Hindlimb muscle (tissue), 1 donor: ENCODE data around the gene KCMF1. TPM values are rescaled to one million over a fixed set of nuclear protein-coding genes. Genes with fewer than 3 reads are reported as not detected.

Source experiments
- DNase-seq: peaks from one replicate; pipeline ENCODE4 v3.0.0-alpha.2; 2013
- polyA plus RNA-seq: library from polyadenylated mRNA; unstranded; fragments of 120-200 nt; gene quantifications from one replicate; pipeline ENCODE4 v1.2.1, GENCODE V29; 2013; ENCODE audit not compliant: insufficient read length

Gene KCMF1
- polyA plus RNA-seq, 1 donor, result 39.6 TPM

DNA sequence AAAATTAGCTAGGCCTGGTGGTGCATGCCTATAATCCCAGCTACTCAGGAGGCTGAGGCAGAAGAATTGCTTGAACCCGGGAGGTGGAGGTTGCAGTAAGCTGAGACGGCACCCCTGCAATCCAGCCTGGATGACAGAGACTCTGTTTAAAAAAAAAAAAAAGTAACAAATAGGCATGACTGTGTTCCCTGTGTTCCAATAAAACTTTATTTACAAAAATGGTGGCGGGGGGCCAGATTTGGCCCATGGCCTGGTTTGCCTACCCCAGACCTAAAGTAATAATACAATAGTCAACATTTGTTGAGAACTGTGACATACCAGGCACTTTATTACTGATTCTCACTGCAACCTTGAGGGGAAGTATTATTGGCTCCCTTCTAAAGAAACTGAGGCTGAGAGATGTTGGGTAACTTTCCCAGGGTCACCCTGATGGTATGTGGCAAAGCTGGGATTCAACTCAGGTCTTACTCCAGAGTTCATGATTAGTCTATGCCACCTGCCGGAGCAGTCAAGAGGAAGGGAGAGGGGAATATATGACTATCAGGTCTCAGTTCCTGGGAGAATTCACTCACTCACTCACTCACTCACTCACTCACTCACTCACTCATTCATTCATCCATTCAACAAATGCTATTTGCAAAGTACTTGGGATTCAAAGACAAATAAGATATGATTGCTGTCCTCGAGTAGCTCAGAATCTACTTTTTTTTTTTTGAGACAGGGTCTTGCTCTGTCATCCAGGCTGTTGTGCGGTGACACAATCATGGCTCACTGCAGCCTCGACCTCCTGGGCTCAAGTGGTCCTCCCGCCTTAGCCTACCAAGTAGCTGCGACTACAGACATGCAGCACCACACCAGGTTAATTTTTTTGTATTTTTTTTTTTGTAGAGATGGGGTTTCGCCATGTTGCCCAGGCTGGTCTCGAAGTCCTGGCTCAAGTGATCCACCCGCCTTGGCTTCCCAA, 14.3 kb upstream of the KCMF1 start:
- DNase-seq, result no peak

DNA sequence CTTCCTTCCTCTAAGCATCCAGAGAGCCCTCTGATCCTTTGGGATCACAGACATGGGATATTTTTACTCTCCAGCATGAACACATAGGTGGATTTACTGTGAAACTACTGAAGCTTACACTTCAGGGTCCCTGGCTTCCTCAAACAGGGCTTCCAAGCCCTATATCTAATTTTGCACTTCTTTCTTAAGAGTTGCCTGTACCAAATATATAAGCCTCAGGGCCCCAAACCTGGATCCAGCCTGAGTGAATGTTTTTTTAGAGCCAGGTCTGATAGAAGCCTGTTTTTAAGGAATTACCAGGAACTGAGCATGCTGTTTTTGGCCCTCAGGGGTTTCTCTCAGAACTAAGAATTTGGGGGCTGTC, 13.2 kb upstream of the KCMF1 start:
- no peak for DNase-seq

DNA sequence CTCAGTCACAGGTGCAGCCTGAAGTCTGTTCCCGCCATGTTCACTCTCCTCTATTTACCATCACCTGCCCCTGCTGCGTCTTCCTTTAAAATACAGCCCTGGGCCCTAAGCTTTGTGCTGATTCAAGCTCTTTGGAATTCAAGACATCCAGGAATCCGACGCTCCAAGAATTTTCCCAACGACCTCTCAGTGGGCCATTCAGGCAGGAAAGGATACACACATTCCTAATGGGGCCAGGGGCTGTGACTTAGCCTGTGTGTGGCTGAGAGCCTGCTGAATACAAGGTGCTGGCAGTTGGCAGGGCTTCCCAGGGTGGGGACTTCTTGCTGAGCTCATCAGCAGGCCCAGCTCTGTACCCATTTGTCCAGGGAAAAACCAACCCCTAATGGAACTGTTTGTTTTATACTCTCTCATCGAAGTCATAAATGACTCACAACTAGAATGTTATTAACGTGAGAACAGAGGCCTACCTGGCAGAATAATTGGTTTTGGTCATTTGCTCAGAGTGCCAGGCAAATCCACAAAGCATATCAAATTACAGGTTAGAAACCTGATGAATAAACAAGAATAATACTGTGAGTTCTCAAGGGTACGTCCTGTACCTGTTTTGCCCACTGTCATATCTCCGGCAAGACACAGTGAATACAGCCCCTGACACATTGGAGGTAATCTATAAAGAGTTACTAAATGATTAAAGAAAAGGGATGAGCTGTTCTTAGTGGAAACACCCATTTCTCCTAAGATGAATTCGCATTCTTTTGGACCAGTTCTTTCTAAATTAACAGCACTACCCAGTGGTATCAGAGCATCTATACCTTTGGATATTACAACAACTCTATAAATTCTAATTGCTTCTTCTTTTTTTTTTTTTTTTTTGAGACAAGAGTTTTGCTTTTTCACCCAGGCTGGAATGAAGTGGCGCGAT, 12.6 kb upstream of the KCMF1 start:
- peak; percentile 17 for DNase-seq

DNA sequence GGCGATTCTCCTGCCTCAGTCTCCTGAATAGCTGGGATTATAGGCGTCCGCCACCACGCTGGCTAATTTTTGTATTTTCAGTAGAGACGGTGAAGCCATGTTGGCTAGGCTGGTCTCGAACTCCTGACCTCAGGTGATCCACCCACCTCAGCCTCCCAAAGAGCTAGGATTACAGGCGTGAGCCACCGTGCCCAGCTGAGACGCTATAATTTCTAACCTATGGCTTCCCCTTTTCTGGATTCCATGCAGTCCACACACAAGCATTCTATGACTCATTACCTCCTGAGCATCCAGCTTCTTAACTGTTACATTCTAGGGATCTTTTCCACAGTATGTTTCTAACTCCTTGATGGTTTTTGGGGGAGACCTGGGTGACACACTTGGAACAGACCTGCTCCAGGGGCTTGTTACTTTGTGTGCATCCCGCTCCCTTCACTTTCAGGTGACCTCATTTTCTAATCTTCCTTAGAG, 11.8 kb upstream of the KCMF1 start:
- DNase-seq, result no peak

DNA sequence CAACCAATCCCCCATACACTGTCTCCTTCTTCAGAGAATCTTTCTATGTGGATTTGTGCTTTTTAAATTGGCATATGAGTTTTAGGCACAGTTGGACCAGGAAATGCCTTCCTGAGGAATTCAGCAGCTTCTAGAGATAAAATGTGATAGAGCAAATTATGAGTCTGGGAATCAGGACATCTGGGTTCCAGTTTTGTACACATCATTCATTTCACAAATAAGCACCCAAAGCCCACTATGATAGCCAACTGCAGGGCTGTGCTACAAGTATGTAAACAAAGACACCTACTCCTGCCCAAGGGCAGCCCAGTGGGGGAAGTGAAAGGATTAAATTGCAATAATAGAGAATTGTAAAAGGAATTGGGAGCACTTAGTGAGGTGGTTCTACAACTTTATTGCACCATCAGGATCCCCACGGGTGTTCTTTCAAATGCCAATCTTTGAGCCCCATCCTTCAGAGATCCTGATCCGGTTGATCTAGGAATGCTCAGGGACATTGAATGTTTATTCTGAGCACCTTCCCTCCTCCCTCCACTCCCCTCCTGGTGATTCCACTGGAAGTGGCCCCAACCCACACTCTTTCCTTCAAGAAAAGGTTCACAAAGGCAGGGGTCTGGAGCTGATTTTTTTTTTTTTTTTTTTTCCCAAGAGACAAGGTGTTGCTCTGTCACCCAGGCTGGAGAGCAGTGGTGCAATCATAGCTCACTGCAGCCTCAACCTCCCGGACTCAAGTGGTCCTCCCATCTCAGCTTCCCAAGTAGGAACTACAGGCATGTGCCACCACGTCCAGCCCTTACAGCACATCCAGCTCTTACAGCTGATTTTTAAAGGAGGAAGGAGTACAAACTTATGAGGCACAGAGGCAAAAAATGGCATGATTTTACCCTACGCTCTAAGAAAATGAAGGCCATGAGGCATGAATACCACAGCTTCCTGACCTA, 11.1 kb upstream of the KCMF1 start:
- no peak for DNase-seq

DNA sequence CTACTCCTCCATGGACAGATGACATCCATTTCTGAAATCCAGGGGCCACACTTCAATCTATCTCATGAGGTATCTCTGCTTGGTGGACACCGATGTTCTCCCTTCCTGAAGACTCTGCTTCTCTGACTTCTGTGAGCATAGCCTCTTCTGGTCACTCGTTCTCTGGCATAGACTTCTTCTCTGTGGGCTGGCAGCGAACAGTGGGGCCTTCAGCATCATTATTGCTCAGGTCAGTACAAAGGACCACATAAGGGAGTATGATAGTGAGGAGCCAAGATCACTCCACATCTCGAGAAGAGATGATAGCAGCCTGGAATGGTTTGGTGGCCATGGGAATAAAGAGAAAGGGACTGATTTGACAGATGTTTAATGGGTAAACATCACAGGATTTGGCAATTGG, 8.0 kb upstream of the KCMF1 start:
- DNase-seq, result no peak

DNA sequence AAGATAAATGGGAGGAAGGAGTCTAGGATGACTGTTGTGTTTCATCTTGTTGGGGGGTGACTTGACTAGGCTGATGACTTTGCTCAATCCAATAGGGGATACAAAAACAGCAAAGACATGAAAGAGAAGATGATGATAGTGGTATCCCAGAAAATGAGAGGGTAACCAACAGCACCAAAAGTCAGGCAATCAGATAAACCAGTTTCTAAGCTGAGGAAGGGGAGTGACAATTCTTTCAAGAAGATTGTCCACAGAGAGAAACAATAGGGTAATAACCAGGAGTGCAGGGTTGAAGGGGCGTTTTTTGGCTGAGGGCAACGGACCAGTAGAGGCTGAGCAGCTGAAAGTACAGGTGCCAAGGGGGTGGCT, 7.7 kb upstream of the KCMF1 start:
- no peak for DNase-seq

DNA sequence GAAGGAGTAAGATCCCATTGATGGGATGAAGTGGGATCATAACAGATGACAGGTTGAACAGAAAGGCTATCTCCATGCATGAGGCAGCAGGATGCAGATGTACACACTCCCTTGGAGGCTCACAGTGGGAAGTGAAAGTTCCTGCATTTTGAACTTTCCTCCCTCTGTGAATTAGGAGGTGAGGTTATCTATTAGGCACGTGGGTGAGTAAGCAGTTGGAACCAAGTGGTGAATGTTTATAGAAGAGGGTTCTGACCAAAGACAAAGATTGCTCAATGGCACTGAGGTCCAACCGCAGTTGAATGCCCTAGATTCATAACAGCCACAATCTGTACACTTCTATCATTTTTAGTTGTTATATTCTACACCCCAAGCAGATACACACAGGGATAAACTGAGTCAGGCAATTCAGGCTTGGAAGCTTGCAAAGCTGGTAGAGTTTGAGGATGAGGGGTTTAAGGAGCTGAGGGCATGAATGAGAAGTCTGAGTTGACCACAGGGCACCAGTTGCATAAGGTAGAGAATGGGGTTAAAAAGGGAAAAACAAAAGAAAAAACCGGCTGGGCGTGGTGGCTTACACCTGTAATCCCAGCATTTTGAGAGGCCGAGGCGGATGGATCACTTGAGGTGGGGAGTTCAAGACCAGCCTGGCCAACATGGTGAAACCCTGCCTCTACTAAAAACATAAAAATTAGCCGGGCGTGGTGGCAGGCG, 7.1 kb upstream of the KCMF1 start:
- no peak for DNase-seq

DNA sequence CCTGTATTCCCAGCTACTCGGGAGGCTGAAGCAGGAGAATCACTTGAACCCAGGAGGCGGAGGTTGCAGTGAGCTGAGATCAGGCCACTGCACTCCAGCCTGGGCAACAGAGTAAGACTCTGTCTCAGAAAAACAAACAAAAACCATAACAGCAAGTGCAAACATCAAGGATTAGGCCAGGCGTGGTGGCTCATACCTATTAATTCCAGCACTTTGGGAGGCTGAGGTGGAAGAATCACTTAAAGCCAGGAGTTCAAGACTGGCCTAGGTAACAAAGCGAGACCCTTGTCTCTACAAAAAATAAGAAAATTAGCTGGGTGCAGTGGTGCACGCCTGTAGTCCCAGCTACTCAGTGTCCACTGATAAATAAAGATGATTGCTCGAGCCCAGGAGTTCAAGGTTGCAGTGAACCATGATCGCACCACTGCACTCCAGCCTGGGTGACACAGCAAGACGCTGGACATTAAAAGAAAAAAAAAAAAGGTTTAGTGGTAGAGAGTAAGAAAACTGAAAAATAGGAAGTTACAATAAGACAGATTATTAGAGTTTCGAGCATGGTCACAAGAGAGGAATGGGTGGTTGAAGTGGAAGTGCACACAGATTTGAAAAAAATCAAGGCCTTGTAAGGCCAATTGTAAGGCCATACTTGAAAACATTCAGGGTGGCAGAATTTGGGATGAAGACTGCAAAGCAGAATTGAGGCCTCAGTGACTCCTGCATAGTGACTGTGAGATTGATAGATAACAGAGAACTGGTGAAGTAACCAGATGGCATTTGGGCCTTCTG, 6.4 kb upstream of the KCMF1 start:
- DNase-seq, result no peak

DNA sequence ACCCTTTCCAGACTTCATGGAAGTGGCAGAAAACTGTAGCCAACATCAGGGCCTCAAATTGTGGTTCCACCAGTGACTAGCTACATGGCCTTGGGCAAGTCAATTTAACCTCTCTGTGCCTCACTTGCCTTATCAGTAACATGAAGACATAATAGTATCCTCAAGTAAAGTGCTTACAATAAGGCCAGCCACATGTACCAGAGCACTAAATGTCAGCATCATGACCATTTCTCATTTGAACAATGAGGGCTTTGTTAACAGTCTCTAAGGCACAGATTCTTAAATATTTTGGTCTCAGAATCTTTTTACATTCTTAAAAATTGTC, 5.8 kb upstream of the KCMF1 start:
- DNase-seq, result no peak

DNA sequence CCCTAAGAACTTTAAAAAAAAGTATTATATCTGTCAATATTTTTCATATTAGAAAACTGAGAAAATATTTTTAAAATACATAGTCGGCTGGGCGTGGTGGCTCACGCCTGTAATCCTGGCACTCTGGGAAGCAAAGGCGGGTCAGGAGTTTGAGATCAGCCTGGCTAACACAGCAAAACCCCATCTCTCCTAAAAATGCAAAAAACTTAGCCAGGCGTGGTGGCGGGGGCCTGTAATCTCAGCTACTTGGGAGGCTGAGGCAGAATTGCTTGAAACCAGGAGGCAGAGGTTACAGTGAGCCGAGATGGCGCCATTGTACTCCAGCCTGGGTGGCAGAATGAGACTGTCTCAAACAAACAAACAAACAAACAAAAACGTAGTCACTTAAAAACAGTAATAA, 5.1 kb upstream of the KCMF1 start:
- DNase-seq, result no peak

DNA sequence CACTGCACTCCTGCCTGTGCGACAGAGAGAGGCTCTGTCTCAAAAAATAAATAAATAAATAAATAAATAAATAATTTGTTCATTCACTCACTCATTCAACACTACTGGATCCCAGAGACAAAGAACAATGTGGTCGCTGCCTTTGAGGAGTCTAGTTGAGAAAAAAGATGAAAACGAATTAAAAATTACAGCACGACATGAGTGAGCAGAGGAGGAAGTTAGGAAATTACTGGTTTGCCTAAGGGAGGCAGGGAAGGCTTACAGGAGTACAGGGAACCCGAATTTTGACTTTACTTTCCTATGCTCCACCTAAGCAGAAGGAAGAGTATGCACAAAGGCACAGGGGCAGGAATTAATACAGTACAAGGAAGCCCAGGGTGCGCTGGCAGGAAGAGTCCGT, 4.2 kb upstream of the KCMF1 start:
- DNase-seq, result no peak

DNA sequence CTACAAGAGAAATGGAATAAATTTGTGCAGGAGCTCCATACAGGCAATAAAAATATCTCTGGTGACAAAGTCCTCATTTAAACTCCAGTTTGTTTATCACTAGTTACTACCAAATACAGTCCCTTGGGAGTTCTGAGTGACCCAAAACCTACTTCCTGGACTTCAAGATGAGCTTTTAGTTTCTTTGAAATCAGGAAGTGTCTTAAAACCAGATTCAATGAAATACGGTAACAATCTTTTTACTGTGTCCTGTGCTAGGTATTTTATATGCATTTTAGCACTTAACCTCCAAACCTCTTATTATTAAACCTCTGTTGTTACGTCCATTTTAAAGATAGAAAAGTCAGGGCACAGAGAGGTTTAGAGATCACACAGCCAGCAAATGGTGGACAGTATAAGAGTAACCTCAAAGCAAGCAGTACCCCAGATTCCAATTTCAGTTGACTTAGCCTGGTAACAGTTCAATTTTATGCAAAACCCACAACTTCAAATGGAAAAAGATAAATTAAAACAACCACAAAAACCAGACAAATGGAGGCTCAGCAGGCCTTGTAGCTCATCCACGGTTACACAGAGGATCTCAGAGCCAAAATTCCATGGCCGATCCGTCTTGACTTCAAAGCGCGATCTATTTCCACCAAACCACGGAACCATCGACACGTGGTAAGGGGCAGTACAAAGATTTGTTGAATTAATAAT, 1.3 kb upstream of the KCMF1 start:
- DNase-seq, result peak; percentile 43

DNA sequence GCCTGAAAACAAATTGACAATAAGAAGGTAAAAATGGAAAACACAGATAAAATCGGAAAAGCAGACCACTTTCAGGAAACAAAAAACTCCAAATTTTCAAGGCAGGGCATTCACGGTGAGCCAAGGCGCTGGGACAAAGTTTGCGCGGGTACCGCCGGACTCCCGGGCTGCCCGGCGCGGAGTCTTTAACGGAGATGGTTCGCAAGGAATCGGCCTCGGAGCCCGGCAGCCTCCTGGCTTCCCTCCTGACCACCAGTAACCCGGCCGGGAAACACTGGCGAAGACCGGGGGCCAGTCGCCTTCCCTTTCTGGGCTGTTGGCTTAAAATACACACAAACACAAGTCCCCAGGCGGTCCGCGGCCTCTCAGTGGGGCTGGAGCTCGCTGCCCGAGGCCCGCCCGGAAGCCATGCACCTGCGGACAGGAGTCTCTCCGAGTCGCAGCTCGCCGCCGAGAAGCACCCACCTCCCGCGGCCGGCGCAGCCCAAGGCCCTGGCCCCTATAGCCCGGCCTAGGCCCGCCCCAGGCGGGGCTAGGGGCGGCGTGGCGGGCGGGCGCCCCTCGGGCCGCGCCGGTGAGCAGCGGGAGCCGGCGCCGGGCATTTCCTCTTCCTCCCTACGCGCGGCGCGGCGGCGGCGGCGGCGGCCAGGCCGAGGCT, 622 bp upstream of the KCMF1 start:
- peak; percentile 62 for DNase-seq

DNA sequence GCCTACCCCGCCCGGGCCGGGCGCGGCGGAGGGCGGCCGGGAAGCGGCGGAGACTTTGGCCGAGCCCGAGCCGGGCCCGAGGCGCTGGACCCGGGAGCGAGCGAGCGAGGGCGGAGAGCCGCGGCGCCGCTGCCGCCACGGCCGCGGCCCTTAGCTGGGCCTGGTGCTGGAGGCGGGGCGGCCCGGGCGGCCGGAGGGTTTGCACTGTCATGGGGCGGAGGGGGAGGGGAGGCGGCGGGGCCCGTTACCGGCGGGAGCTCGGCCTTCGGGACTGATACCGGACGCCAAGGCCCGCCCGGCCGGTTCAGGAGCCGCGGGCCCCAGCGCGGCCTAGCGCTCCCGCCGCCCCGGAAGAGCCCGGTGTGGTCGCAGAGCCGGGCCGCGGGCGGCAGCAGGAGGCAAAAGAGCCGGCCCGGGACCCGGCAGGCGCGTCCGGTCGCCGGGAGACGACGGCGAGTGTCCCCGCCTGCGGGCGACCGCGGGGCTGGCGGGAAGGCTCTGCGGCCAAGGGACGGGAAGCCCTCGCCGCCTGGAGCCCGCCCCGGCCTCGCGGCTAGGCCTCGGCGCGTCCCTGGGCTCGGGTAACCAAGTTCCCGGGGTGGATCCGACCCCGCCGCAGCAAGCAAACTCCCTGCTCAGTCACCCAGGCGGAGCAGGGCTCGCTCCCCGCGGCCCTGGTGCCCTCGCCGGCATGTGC, 697 bp downstream of the KCMF1 start:
- peak; percentile 63 for DNase-seq

DNA sequence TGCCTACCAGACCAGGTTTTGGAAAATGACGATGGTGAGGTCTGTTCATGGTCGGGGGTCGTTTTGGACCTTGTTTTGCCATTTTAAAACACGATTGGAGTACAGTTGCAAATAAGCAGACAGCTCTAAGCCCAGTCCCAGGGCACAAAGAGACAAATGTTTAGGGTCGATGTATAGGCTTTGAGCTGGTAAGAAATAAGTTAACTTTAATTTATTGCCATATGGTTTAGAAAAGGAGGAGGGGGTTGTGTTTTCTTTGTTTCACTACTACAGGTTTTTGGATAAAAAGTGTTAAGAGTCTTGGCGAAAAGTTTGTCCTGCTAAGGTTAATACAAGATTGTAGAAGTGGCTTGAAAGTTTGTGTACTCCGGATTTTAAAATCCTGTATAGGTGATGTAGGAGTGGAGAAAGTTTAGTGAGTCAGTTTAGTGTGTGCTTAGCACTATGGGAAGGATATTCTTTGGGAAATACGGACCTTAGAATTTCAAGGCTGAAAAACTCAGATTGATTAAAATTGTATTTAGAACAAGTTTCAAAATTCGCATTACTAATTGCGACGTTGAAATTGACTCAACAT, 1.3 kb downstream of the KCMF1 start:
- DNase-seq, result peak; percentile 16

DNA sequence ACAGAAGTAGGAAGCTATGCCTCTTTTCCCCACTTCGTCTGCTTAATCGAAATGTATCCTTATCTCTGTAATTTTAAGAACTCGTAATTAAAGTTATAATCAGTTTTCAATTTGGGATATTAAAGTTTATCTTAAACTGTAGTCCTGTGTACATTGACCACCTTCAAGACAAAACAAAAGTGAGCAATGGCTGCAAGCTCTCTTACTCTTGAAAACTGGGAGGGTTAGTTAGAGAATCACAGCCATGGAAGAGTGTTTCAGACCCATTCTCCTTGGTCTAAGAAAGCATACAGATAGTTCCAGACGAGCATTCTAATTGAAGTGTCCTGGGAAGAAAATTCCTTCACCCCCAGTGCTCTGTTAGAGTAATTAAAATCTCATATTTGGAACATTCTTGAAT, 2.0 kb downstream of the KCMF1 start:
- DNase-seq, result no peak

DNA sequence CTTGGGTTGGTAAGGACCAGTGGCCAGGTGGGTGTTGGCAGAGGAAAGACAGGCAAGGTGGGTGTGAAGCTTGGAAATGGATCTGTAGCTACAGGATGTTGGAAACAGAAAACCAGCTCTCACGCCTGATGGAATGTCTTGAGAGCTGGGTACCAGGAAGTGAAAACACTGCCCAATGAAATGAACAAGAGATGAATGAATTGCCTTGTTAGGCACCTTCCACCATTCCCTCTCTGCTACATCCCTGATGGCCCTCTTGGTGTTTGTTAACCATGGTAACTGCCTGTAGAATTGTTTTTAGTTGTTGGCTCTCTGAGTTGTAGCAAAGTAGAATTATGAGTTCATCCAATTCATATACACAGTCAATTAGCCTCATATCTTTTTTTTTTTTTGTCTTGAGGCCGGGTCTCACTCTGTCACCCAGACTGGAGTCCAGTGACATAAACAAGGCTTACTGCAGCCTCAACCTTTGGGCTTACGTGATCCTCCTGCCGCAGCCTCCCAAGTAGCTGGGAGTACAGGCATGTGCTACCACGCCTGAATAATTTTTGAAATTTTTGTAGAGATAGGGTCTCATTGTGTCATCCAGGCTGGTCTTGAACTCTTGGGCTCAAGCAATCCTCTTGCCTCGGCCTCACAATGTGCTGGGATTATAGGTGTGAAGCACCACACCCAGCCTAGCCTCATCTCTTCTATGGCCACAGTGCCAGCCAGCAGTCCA, 9.5 kb downstream of the KCMF1 start:
- DNase-seq, result no peak
